Measurements from ENCODE around the gene MRPL37. TPM values are rescaled to one million over a fixed set of nuclear protein-coding genes. Genes with fewer than 3 reads are reported as not detected.

Gene MRPL37
- total RNA-seq, 2 experiments from 2014 or later: 107 to 126 TPM

DNA sequence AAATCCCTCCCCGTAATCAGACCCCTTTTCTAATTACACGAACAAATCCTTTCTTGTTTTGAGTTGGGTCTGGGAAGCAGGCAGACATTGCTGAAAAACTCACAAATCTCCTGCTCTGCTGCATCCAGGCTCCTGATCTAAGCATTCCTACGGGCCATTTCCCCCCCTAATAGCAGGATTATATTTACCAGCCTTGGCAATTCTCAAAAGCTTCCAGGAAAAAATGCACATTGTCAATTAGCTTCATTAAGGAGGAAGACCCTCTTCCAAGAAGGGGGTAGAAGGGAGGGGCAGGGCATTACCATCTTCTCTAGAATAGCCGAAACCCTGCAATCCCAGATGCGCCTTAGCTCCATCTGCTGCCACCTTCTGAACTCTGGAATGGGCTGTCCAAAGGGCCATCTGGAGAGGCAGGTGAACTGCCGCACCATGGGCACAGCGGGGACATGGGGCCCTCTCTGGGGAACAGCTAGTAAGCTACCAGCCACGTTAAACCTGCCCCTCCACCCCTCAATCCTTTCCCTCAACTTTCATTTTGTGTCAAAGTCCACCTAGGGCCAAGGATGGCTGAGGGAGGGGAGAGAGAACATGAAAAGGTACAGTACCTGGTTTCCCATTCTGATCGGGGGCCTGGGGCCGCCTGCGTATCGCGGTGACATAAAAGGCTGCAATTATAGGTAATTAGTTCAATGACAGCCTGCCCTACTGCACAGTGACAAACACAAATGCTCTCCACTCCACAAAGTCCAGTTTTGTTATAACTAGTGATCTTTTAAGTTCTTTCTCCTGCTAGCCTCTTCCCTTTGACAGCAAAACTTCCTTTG, 56.8 kb downstream of the MRPL37 start:
- no peak for DNase-seq (ENCODE audit: low spot score)
- H3K4me2 ChIP-seq (ENCODE audit: low read length): no peak overlapping the region
- no peaks in the 10 kb centered on the region for H3K79me2 ChIP-seq (ENCODE audit: insufficient read depth, low read depth, low read length)
- POLR2A ChIA-PET: interaction anchor here (0.7 kb wide), 1 partner anchor 15 kb away, joined by 4 read pairs; no protein-coding TSS in a partner anchor
- no peaks in the 10 kb centered on the region for H4K20me1 ChIP-seq (ENCODE audit: insufficient read depth, low read length)
- H3K36me3 ChIP-seq (ENCODE audit: insufficient read depth, low read length): no peaks in the 10 kb centered on the region
- no peak overlapping the region for H3K4me3 ChIP-seq (ENCODE audit: low read depth, low read length, poor library complexity, severe bottlenecking)
- no TSS peak for BruUV-seq (replicated peaks)
- no peaks in the 10 kb centered on the region for H3K4me1 ChIP-seq (ENCODE audit: insufficient read depth, low read length, poor library complexity, severe bottlenecking)
- no peak for TF ChIP-seq EZH2phosphoT487 (IDR thresholded peaks at IDR 0.05; ENCODE audit: borderline replicate concordance, low read depth, low read length)
- TF ChIP-seq CTCF (conservative IDR thresholded peaks at IDR 0.05; ENCODE audit: low read length): no peak
- intact Hi-C loops (cut with micrococcal nuclease; ENCODE audit: unreplicated experiment): no loop called here
- no peaks in the 10 kb centered on the region for H3K9me2 ChIP-seq (ENCODE audit: insufficient read depth, low read length)
- CTCF ChIA-PET (ENCODE audit: unreplicated experiment): no interaction called here
- H2AFZ ChIP-seq (ENCODE audit: low read length): no peak overlapping the region
- H3K27ac ChIP-seq (ENCODE audit: low read depth, low read length, poor library complexity, severe bottlenecking): no peak overlapping the region
- H3K9me3 ChIP-seq (ENCODE audit: low read length): no peaks in the 10 kb centered on the region

DNA sequence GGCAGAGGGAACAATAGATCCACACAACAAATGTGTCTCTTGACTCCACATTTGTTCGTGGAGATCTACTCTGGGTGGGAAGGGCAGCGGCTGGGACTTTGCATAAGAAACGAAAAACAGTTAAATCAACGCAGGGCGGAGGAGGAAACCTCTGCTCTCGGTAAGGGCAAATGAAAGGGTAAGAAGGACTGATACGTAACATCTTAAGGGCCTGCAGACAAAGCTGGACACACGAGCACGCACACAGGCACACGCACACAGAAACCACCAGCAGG, 57.3 kb downstream of the MRPL37 start:
- intact Hi-C loops (cut with micrococcal nuclease; ENCODE audit: unreplicated experiment): no loop called here
- Histone ChIP-seq H3K27ac (ENCODE audit: low read depth, low read length, poor library complexity, severe bottlenecking) (no peak overlapping the region), H3K4me1 (ENCODE audit: insufficient read depth, low read length, poor library complexity, severe bottlenecking) (no peaks in the 10 kb centered on the region), H2AFZ (ENCODE audit: low read length) (no peak overlapping the region), H3K9me2 (ENCODE audit: insufficient read depth, low read length) (no peaks in the 10 kb centered on the region), H3K36me3 (ENCODE audit: insufficient read depth, low read length) (no peaks in the 10 kb centered on the region), H4K20me1 (ENCODE audit: insufficient read depth, low read length) (no peaks in the 10 kb centered on the region), H3K79me2 (ENCODE audit: insufficient read depth, low read depth, low read length) (no peaks in the 10 kb centered on the region), H3K4me3 (ENCODE audit: low read depth, low read length, poor library complexity, severe bottlenecking) (no peak overlapping the region), H3K9me3 (ENCODE audit: low read length) (no peaks in the 10 kb centered on the region), H3K4me2 (ENCODE audit: low read length) (no peak overlapping the region)
- BruUV-seq (replicated peaks): no TSS peak
- ChIA-PET CTCF (ENCODE audit: unreplicated experiment) (no interaction called here), POLR2A (no interaction called here)
- TF ChIP-seq EZH2phosphoT487 (IDR thresholded peaks at IDR 0.05; ENCODE audit: borderline replicate concordance, low read depth, low read length) (no peak), CTCF (conservative IDR thresholded peaks at IDR 0.05; ENCODE audit: low read length) (no peak)
- no peak for DNase-seq (ENCODE audit: low spot score)

DNA sequence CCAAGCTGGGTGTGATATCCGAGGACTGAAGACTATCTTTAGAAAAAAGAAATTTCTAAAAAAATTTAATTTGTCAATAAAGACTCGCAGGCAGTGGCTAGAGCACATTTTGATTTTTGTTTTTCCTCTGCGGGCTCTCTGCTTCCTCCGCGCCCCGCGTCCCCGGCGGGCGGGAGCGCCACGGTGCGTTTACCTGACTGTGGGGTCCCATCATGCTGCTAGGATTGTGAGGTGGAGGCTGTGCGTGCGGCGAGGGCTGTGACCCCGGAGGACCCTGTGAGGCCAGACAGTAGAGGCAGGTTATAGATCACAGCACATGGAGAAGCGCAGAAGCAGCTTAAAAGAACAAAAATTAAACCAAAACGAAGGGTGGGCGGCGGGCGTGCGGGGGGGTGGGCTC, 57.9 kb downstream of the MRPL37 start:
- BruUV-seq (replicated peaks): no TSS peak
- Histone ChIP-seq H3K9me2 (ENCODE audit: insufficient read depth, low read length) (no peaks in the 10 kb centered on the region), H4K20me1 (ENCODE audit: insufficient read depth, low read length) (no peaks in the 10 kb centered on the region), H3K36me3 (ENCODE audit: insufficient read depth, low read length) (no peaks in the 10 kb centered on the region), H3K79me2 (ENCODE audit: insufficient read depth, low read depth, low read length) (no peaks in the 10 kb centered on the region), H3K4me2 (ENCODE audit: low read length) (no peak overlapping the region), H3K4me3 (ENCODE audit: low read depth, low read length, poor library complexity, severe bottlenecking) (no peak overlapping the region), H3K4me1 (ENCODE audit: insufficient read depth, low read length, poor library complexity, severe bottlenecking) (no peaks in the 10 kb centered on the region), H3K27ac (ENCODE audit: low read depth, low read length, poor library complexity, severe bottlenecking) (no peak overlapping the region), H2AFZ (ENCODE audit: low read length) (no peak overlapping the region), H3K9me3 (ENCODE audit: low read length) (no peaks in the 10 kb centered on the region)
- TF ChIP-seq EZH2phosphoT487 (IDR thresholded peaks at IDR 0.05; ENCODE audit: borderline replicate concordance, low read depth, low read length): no peak
- TF ChIP-seq CTCF (conservative IDR thresholded peaks at IDR 0.05; ENCODE audit: low read length): no peak
- ChIA-PET POLR2A (no interaction called here), CTCF (ENCODE audit: unreplicated experiment) (no interaction called here)
- no peak for DNase-seq (ENCODE audit: low spot score)
- intact Hi-C loops (cut with micrococcal nuclease; ENCODE audit: unreplicated experiment): no loop called here

All from OCI-LY7 (cell line).